Right renal pelvis (tissue), 4 donors: ENCODE results near the gene MRPL44. TPM values are rescaled to one million over a fixed set of nuclear protein-coding genes. Genes with fewer than 3 reads are reported as not detected.
"Not testable (repeated sequence)": the region's sequence is repeated elsewhere in the genome, so short reads cannot be mapped to it uniquely, and the experiment has no call there.

Experiments
- DNase-seq, 4 donors: peaks; one replicate each; pipeline ENCODE4 v3.0.0-alpha.2; 2013; ENCODE audit warnings: low read depth in 4 of 4, low spot score in 3 of 4, missing footprints in 1 of 4
- polyA plus RNA-seq, 4 donors: library from polyadenylated mRNA; unstranded; fragments of 120-200 nt; gene quantifications; one replicate each; pipeline ENCODE4 v1.2.1, GENCODE V29; 2013; ENCODE audit not compliant: insufficient read length in 4 of 4

Gene MRPL44
- polyA plus RNA-seq, 4 donors, result 37.0 to 43.2 (median 41.6) TPM

DNA sequence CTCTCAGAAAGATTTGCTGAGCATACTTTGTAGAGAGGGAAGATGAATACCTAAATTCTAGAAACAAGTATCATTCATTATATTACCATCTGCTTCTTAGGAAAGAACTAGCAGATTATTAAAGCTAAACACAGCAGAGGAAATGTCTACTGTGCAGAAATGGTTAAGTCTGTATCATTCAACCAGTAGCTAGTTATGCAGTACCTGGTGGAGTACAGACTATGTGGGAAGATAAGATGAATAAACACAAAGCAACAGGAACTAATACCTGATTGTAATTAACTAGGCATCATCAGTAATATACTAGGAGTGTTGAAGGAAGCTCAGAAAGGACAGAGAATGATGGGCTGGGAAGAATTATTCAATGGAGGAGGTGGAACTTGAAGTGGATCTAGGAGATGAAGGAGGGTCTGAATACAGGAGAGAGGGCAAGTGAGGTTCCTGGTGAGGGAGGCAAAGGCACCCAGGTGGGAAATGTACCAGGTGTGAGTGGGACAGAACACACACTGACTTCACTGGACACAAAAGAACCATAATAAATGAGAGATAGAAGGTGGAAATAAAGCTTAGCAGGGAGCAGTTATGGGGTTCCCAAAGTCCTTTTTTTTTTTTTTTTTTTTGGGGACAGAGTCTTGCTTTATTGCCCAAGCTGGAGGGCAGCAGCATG, 21.7 kb upstream of the MRPL44 start:
- DNase-seq, result no peak

DNA sequence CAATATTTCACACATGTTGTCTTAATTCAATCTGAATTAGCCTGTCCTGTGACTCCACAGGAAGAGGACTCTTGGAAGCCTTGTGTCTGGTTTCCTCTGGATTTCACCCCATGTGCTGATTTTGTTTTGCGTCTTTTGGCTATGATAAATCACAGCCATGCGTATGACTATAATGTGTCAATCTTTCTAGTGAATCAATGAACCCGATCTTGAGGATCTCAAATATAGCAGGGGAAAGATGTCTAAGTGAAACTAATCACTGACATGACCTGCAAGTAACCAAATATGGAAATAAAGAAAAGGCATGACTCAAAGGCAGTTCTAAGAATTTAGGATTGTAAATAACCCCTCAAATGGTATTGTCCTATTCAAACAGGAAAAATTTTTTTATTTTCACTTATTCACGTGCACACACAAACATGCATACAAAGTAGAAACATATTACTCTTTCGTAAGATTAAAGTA, 20.4 kb upstream of the MRPL44 start:
- no peak for DNase-seq

DNA sequence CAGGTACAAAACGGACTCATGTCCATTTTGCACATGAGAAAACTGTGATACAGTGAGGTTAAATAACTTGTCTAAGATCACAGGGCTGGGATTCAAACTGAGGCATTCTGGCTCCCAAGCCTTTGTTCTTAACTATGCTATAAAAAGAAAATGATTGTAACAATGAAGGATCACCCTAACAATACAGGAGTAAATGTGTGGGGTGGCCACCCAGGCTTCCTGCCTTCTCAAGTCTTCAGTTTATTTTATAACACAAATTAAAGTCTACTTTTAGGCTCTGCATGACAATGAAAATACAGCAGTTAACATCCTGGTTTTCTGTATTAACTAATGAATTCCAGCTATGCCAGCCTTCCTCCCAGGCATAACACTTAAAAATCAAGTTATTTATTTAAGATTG, 19.7 kb upstream of the MRPL44 start:
- DNase-seq, result no peak

DNA sequence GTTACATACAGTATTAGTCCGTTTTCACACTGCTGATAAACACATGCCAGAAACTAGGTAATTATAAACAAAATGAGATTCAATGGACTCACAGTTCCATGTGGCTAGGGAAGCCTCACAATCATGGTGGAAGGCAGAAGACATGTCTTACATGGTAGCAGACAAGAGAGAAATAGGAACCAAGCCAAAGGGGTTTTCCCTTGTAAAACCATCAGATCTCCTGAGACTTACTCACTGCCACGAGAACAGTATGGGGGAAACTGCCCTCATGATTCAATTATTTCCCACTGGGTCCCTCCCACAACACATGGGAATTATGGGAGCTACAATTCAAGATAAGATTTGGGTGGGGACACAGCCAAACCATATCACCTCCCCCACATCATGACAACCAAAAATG, 17.8 kb upstream of the MRPL44 start:
- not testable (repeated sequence) for DNase-seq

DNA sequence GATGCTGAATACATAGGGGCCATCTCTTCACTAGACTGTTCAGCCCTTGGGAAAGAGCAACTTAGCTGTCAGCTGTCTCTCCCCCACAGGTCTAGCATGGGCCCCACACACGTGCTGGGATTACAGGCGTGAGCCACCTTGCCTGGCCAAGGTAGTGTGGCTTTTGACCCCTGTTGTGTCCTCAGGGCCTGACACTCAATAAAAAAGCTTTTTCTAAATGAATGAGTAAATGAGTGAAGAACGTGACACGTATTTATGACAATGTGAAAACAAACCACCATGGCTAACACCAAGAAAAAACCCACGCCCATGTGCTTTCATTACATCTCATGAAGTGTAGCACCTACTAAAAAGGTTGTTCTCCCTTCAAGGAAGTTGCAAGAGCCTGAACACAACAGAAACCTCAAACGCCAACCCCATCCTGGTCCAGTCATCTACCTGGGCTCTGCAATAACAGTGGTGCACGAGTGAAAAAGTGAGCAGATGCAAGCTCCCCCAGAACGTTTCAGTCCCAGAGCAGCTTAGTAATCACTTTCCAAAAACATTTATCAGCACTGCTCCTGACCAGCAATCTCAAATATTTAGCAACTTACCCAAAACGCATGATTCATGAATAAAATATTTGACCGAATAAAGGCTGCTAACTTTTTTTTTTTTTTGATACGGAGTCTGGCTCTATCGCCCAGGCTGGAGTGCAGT, 15.5 kb upstream of the MRPL44 start:
- no peak for DNase-seq

DNA sequence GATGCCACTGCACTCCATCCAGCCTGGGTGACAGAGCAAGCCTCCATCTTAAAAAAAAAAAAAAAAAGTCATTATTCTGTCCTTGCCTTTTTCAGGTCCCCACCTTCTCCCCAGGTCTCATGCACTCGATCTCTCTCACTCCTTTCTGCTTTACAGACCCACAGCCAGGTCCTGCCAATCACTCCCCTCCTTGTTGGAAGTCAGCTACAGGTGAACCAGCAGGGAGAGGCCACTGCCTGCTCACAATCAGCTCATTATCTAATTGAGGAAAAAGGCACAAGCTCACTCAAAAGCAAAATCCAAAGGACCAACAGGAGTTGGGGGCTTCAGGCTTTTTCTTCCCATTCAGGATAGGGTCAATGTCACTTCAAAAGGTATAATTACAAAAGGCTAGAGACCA, 14.1 kb upstream of the MRPL44 start:
- DNase-seq, result no peak

DNA sequence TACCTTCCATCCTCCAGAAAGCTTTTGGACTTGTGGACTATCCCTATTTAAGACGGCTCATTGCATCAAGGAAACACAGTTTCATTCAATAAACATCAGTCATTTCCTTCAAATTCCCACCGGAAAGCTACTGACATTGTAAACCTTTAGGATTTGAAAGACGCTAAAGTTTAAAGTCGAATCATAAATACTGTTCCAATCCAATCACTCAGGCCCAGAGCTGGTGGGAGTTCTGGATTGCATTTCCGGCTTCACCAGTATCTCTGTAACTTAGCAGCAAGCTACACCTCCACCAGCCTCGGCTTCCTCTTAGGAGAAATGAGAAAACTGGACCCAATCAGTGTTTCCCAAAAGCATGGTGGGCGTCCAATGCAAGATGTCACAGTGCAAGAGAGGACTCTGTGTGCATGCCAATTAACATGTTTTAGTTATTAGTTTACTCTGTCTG, 13.7 kb upstream of the MRPL44 start:
- DNase-seq, result peak in 1 of 4 donors; percentile 7

DNA sequence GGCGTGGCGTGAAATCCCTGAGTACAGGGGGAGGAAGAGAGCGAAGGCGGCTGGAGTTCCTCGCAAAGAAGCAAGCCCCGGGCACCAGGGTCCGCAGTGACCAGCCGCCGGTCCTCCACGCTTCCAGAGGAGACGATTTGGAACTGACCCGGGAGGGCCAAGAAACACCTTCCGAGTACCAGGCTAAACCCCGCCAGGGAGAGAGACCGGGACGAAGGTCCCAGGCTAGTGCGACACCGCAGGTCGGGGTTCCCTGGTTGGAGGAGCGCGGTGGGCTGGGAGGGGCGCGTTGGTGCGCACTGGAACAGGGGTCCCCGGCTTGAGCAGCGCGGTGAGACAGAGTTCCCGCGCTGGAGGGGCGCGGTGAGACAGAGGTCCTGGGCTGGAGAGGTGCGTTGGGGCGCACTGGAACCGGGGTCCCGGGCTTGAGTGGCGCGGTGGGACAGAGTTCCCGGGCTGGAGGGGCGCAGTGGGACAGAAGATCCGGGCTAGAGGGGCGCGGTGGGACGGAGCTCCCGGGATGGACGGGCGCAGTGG, 13.0 kb upstream of the MRPL44 start:
- peak in 1 of 4 donors; percentile 28 for DNase-seq

DNA sequence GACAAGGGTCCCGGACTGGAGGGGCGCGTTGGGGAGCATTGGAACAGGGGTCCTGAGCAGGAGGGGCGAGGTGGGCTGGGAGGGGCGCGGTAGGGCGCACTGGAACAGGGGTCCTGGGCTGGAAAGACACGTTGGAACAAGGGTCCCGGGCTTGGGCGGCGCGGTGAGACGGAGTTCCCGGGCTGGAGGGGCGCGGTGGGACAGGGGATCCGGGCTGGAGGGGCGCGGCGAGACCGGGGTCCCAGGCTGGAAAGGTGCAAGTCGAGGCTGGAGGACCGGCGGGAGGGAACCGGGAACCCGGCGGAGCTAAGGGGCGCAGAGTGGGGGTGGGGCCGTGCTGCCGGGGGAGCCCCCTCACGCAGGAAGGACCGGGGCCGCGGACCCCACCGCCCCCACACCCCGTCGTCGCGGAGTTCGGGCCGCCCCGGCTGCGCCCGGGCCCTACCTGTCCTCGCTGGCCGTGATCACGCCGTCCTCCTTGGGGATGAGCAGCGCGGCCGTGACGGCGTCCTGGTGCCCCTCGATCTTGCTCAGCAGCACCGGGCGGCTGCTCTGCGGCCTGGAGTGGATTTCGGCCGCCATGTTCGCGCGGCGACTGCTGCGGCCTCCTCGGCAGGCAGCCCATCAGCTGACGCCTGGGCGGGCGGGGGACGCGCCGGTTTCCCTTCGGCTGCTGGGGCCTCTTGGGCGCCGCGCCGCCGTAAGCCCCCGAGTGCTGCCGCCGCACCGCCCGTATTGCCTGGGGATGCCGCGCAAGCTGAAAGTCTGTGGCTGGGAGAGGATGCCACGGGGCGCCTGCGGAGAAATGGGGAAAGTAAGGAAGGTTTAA, 12.3 kb upstream of the MRPL44 start, which contains the start of gene WDFY1:
Gene WDFY1 (minus strand): TSS at position 633 of the 829 bp plus-strand sequence. CDS start 51 bp downstream, at position 582.
- DNase-seq, result peak; percentile 73 to 78 (median 74)

DNA sequence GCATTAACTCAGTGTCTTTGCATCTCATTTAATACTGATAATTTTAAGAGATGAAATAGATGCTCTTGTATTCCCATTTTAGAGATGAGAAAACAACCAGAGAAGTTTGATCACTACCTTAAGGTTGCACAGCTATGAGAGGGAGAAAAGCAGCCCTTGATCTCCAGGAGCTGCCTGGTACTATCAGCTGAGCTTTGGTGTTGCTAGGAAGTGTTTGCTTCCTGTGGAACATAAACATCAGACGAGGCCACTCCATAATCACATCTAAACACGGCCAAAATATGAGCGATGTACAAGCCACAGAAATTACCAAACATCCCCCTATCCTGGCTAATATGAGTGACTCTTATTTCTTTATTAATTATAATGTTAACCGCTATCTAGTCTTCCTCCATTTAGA, 11.5 kb upstream of the MRPL44 start:
- DNase-seq, result no peak

DNA sequence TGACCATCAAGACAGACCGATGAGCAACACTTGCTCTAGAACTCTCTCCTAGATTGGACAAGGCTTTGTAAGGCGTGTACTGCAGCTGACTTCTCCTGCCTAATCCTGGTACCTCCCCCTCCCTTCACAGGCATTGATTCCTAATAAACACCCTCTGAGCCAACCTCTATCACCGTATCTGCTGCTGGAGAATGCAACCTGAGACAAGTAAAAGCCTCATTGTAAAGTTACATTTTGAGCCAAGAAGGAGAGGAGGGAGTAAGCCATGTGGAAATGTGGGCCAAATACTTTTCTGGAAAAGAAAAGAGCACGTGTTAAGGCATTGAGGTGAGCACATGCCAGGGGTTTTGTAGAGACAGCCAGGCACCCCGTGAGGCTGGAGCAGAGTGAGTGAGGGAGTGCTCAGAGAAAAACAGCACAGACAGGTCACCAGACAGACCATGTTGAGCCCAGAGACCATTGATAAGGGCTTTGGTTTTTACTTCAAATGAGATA, 9.5 kb upstream of the MRPL44 start:
- DNase-seq, result no peak

DNA sequence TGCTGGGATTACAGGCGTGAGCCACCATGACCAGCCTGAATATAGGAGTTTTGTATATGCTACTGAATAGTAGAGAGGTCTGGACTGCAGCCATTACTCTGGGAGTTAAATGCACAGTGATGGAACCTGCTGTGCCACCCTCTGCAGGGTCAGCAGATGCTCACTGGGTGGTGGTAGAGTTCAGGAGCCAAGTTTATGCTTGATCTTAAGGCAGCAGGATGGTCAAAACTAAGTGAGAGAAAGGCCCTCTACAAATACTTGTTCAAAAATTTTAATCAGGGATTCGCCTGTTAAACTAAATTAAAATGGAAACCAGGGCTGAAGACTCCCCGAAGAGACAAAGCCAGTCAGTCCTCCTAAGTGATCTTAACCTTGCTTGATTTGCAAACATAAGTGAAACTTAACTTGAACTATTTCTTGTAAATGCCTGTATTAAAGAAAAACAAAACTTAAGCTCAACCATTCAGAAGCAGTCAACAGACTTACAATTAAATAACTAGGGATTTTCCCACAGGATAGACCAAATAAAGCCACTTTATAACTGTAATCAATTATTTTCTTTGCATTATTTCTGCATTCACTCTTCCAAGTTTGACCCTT, 7.9 kb upstream of the MRPL44 start:
- DNase-seq, result no peak

DNA sequence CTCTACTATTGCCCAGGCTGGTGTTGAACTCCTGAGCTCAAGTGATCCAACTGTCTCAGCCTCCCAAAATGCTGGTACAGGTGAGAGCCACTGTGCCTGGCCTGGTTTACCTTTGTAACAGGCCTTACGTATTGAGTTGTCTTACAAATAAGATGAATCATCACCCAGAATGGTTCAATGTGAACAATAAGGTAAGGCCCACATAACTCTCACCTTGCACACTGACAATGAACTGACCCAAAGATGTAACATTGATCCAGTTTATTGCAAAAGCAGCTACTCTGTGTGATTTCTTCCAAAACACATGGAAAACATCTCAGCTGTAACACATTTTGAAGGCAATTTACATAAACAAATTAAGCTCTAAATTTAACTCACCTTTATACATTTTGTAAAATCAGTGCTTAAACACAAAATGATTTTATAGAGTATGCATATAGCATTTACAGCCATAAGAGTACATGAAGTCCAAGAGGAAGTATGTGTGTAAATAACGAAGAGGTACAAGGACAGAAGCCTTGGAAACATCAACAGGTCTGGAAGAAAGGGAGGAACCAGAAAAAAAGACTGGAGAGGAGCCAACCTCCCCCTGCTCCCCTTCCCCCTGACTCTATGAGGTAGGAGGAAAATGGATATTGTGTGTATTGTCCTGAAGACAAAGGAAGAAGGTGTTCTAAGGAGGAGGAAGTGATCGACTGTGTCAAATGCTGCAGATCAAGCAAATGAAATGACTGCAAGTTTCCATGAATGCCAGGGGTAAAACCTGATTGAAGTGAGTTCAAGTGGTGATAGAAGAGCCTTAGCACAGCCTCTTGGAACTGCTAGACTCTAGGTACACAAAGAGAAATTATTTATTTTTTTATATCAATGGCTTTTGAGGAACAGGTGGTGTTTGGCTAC, 6.6 kb upstream of the MRPL44 start:
- DNase-seq, result no peak

DNA sequence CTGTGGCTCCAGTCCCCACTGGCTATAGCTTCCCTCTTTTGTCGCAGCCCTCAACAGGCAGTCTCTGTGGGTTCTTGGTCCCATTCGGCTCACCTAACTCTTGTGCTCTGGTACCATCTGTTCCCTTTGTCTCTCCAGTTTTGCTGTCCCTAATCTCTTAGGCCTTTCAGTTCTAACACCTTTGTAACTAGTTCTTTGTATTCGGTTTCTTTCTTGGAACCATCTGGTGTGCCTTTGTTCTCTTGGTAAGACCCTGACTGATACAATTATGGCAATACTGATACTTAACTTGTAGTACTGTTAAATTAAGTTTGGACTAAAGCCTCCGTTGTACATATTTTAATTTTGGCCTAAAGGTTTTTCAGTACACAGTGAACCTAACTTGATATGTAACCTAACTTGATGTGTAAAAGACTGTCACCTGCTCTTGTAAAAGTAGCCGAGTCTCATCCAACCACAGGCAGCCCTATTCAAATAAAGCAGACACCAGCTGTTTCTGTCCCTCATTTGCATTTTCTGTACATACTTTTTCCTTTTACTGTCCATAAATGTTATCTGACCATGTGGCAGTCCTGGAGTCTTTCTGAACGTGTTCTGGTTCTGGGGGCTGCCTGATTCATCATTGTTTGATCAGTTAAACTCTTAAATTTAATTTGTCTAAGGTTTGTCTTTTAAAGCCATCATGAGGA, 4.8 kb upstream of the MRPL44 start:
- DNase-seq, result no peak

DNA sequence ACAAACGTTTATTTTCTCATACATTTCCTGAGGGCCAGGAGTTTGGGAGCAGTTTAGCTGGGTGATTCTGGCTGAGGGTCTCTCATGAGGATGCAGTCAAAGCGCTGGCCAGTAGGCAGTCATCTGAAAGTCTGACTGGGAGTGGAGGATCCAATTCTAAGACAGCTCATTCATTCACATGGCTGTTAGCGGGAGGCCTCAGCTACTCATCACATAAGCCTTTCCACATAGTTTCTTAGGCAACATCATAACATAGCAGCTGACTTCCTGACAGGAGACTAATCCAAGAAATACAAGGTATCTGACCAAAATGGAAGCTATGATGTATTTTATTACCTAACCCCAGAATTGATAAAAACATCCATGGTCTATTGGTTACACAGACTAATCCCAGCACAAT, 2.9 kb upstream of the MRPL44 start:
- no peak for DNase-seq

DNA sequence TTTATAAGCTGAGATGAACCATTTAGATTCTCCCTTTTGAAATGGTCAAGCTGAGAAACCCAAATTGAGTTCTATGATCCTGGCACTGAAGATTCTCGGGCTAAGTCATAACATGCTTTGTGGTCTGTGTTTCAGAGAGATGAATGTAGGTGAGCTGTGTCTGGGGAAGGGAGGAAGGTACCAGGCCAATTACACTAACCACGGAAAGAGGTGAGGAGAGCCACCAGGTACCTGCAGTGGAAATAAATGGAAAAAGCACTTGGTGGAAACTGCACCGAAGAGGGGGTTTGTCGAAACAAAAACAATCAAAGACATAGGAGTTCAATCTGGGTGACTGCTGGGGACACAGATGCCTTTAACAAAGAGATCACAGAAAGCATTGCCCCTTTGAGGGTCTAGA, 963 bp upstream of the MRPL44 start:
- no peak for DNase-seq

DNA sequence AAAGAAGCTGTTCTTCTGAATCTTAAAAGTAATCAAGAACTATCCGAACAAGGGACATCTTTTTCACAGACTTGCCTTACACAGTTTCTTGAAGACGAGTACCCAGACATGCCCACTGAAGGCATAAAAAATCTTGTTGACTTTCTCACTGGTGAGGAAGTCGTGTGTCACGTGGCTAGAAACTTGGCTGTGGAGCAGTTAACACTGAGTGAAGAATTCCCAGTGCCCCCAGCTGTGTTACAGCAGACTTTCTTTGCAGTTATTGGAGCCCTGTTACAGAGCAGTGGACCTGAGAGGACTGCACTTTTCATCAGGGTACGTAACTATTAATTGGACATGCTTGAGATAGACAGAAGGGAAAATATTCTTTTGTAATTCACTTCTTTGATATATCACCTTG, 2.4 kb downstream of the MRPL44 start:
- DNase-seq, result no peak

DNA sequence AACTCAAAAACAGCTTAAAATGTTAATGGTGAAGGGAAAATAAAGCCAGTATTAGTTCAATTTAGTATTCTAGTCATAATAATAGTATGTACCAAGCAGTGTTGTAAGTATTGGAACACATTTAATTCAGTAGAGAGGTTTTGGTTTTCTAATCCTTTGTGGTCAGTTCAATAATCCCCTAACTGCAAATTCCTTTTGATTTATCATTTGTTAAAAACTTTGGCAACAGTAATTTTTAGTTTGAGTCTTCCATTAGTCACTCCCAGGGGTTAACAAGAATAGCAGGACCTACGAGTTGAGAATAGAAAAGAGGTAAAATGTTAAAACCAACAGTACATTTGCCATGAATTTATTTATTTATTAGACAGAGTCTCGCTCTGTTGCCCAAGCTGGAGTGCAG, 10.7 kb downstream of the MRPL44 start:
- no peak for DNase-seq

DNA sequence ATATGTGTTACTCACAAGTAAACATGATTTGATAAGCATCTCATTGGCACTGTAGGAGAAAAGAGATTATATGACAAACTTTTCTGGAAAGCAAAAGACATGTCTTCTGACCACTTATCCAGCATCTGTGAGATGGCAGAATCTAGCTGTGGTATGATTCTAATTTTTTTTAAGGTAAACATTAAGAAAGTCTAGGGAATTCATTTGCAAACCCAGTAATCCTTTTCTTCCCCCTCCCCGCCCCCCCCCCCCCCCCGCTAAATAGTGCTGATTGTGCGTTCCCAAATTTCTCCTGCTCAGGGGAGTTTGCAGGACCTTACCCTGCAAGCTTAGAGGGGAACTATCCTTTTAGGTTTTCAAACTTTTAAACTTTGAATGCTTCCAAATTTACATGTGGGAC, 12.1 kb downstream of the MRPL44 start:
- no peak for DNase-seq
